HL-60 (cell line): ENCODE measurements around the gene ECSCR.

Experiments used
- DNase-seq, 2 experiments: peaks; one replicate each; pipeline ENCODE4 v3.0.0-alpha.2; 2010 to 2020; ENCODE audit warnings: low read depth in 1 of 2, low spot score in 1 of 2
- H3K27ac ChIP-seq: fragments of 250-450 bp; sonication (Bioruptor Pico); replicated peaks from 2 replicates; pipeline ENCODE4 v1.5.1; 2020; ENCODE audit warnings: mild to moderate bottlenecking, moderate library complexity
- H3K27me3 ChIP-seq: fragments of 250-450 bp; sonication (Bioruptor Pico); 2 replicates; pipeline ENCODE4 v1.5.1; 2021; ENCODE audit warnings: mild to moderate bottlenecking, moderate library complexity; ENCODE audit not compliant: insufficient read depth, poor library complexity, severe bottlenecking
- H3K4me3 ChIP-seq: replicated peaks from 2 replicates; pipeline ENCODE4 v1.5.1; 2011; ENCODE audit warnings: mild to moderate bottlenecking, control low read depth, low read length; ENCODE audit not compliant: insufficient read depth
- GABPA ChIP-seq: IDR thresholded peaks from 2 replicates; pipeline ENCODE4 v1.6.1; 2012; ENCODE audit warnings: low read depth
- POLR2AphosphoS5 ChIP-seq: IDR thresholded peaks from 2 replicates; pipeline ENCODE4 v1.6.1; 2012; ENCODE audit warnings: low read depth
- SPI1 ChIP-seq: IDR thresholded peaks from 2 replicates; pipeline ENCODE4 v1.6.1; 2012; ENCODE audit warnings: low read depth, mild to moderate bottlenecking, borderline replicate concordance
- TF ChIP-seq, protein P1 (sequence below): IDR thresholded peaks from one replicate; pipeline ENCODE4 v1.5.1; 2011; ENCODE audit warnings: low read length, control low read depth, inconsistent platforms; ENCODE audit not compliant: insufficient read depth
- TF ChIP-seq, protein P2 (sequence below): IDR thresholded peaks from 2 replicates; pipeline ENCODE4 v1.6.1; 2012; ENCODE audit warnings: low read depth; ENCODE audit not compliant: insufficient replicate concordance

Gene ECSCR

DNA sequence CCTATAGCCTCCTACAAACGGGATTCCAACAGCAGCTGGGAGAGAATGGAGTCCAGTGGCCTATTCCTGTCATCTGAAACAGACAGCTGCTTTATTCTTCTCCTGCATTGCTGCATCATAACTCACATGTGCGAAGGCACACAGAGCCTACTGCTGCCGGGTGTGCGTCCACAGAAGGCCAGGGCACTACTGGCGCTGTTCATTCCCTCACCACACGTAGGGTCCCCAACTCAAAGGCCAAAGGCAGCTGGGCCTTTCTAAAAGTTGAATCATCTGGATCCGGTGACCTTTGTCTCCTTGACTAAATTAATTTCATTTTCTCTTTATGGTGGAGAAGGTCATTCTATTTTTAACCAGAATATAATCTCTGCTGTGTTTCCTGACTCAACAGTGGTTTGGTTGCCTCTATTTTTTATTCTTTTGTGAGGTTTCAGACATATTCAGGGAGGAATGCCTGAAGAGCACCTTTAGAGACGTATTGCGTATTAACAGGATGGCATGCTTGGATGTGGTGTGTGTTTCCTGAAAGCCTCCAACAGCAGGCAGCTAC lies 47.9 kb downstream of the ECSCR start:
- H3K4me3 ChIP-seq, result no peak overlapping the region
- no peak for DNase-seq
- no peaks in the 10 kb centered on the region for H3K27me3 ChIP-seq
- TF ChIP-seq GABPA, result no peak
- no peak for TF ChIP-seq SPI1
- no peak for TF ChIP-seq POLR2AphosphoS5
- TF ChIP-seq, protein P1, sequence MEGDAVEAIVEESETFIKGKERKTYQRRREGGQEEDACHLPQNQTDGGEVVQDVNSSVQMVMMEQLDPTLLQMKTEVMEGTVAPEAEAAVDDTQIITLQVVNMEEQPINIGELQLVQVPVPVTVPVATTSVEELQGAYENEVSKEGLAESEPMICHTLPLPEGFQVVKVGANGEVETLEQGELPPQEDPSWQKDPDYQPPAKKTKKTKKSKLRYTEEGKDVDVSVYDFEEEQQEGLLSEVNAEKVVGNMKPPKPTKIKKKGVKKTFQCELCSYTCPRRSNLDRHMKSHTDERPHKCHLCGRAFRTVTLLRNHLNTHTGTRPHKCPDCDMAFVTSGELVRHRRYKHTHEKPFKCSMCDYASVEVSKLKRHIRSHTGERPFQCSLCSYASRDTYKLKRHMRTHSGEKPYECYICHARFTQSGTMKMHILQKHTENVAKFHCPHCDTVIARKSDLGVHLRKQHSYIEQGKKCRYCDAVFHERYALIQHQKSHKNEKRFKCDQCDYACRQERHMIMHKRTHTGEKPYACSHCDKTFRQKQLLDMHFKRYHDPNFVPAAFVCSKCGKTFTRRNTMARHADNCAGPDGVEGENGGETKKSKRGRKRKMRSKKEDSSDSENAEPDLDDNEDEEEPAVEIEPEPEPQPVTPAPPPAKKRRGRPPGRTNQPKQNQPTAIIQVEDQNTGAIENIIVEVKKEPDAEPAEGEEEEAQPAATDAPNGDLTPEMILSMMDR, result no peak
- TF ChIP-seq, protein P2, sequence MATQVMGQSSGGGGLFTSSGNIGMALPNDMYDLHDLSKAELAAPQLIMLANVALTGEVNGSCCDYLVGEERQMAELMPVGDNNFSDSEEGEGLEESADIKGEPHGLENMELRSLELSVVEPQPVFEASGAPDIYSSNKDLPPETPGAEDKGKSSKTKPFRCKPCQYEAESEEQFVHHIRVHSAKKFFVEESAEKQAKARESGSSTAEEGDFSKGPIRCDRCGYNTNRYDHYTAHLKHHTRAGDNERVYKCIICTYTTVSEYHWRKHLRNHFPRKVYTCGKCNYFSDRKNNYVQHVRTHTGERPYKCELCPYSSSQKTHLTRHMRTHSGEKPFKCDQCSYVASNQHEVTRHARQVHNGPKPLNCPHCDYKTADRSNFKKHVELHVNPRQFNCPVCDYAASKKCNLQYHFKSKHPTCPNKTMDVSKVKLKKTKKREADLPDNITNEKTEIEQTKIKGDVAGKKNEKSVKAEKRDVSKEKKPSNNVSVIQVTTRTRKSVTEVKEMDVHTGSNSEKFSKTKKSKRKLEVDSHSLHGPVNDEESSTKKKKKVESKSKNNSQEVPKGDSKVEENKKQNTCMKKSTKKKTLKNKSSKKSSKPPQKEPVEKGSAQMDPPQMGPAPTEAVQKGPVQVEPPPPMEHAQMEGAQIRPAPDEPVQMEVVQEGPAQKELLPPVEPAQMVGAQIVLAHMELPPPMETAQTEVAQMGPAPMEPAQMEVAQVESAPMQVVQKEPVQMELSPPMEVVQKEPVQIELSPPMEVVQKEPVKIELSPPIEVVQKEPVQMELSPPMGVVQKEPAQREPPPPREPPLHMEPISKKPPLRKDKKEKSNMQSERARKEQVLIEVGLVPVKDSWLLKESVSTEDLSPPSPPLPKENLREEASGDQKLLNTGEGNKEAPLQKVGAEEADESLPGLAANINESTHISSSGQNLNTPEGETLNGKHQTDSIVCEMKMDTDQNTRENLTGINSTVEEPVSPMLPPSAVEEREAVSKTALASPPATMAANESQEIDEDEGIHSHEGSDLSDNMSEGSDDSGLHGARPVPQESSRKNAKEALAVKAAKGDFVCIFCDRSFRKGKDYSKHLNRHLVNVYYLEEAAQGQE, result no peak
- no peak overlapping the region for H3K27ac ChIP-seq

GRCh38 chr5:139413963-139414362 lies 48.6 kb downstream of the ECSCR start:
- no peak overlapping the region for H3K27ac ChIP-seq
- TF ChIP-seq GABPA, result no peak
- TF ChIP-seq, protein P1, result no peak
- TF ChIP-seq, protein P2, result no peak
- TF ChIP-seq SPI1, result no peak
- TF ChIP-seq POLR2AphosphoS5, result no peak
- no peaks in the 10 kb centered on the region for H3K27me3 ChIP-seq

DNA sequence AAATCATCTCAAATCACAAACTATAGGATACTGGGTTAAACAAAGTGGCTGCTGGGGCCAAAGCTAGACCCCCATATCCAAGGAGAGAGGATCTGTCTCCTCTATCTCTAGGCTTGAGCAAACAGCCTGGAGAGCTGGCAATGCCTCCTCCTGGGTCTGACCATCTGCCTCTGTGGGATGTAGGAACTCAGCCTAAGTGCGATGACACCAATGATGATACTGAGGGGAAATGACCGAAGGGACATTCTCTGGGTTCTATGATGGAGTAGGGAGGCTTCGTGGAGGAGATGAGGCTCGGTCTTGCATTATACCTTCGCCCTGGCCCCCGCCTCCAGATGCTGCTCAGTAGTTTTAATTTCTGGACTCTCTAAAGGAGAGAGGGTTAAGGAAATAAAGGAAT lies 49.4 kb downstream of the ECSCR start:
- Histone ChIP-seq H3K27ac (no peak overlapping the region), H3K4me3 (no peak overlapping the region), H3K27me3 (no peaks in the 10 kb centered on the region)
- TF ChIP-seq POLR2AphosphoS5, result no peak
- no peak for TF ChIP-seq GABPA
- TF ChIP-seq SPI1, result no peak
- TF ChIP-seq, protein P2, result no peak
- TF ChIP-seq, protein P1, result no peak
- no peak for DNase-seq

More at GRCh38 chr5:139413963-139414362, 48.6 kb downstream of the ECSCR start:
- no peak overlapping the region for H3K4me3 ChIP-seq
- DNase-seq, result no peak
